ENCODE data around the gene TTI1. TPM values are rescaled to one million over a fixed set of nuclear protein-coding genes. Genes with fewer than 3 reads are reported as not detected.

Gene TTI1
- total and polyA plus RNA-seq, 9 of the 15 experiments (the other 6 are each of a cell fraction or from before 2014, with no cell fraction given) = 9.8 to 55.1 (median 39.4) TPM

DNA sequence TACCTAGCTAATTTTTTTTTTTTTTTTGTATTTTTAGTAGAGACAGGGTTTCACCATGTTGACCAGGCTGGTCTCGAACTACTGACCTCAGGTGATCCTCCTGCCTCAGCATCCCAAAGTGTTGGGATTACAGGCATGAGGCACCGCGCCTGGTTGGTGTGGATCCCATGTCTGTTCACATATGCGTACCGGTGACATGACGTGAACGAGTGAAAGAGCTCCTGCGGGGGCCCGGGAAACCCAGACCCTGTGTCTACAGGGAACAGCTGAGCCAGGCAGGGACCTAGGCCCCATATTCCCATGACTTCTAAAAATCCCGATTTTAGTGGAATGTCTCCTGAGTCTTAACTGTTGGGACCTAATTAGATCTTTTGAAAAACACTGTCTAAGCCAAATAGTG lies 97.2 kb downstream of the TTI1 start:
- no TSS peak for BruUV-seq (replicated peaks)
- Histone ChIP-seq H3K36me3 (ENCODE audit: control insufficient read depth, insufficient read depth, low read length) (no peaks in the 10 kb centered on the region), H3K9me3 (replicated peaks; ENCODE audit: control insufficient read depth, insufficient read depth, low read depth, low read length) (no peaks in the 10 kb centered on the region), H3K4me3 (no peak overlapping the region), H3K4me2 (ENCODE audit: insufficient read depth, low read length) (no peak overlapping the region), H3K27me3 (ENCODE audit: control insufficient read depth in 2 of 2, insufficient read depth in 2 of 2, low read length in 2 of 2) (peaks cover 35 to 82% of the 10 kb centered on the region in 2 experiments), H2AFZ (ENCODE audit: low read depth, low read length) (no peak overlapping the region), H3K9me1 (ENCODE audit: control insufficient read depth, insufficient read depth, low read length) (no peaks in the 10 kb centered on the region), H3K4me1 (replicated peaks in 1 of 2; ENCODE audit: control insufficient read depth in 2 of 2, insufficient read depth in 2 of 2, low read length in 2 of 2) (peaks cover 2 to 12% of the 10 kb centered on the region in 2 experiments; a peak in 3 of 5 replicates), H4K20me1 (replicated peaks; ENCODE audit: control insufficient read depth, insufficient read depth, low read length) (no peaks in the 10 kb centered on the region), H3K27ac (ENCODE audit: extremely low read depth, low read depth, low read length) (no peak overlapping the region), H3K9ac (ENCODE audit: insufficient read depth in 1 of 2, low read depth in 2 of 2, low read length in 2 of 2) (no peak overlapping the region), H3K79me2 (ENCODE audit: control insufficient read depth, insufficient read depth, low read length) (no peaks in the 10 kb centered on the region)
- in situ Hi-C loops (cut with MboI) = no loop called here
- ATAC-seq (no peak), FAIRE-seq (no peak), DNase-seq (ENCODE audit: extremely low read depth in 1 of 4, low spot score in 3 of 4) (no peak)
- ChIA-PET CTCF (ENCODE audit: low intra/inter-chr PET ratio) (no interaction called here), POLR2A (interaction anchor here (0.6 kb wide), 1 partner anchor 11 kb away, joined by 3 read pairs; no protein-coding TSS in a partner anchor)
- TF ChIP-seq SP1 (CRISPR knock-in tag; IDR thresholded peaks at IDR 0.05) (no peak), ZNF197 (CRISPR knock-in tag; IDR thresholded peaks at IDR 0.05; ENCODE audit: low read depth) (no peak), MCM3 (IDR thresholded peaks at IDR 0.05) (no peak), SREBF2 (CRISPR knock-in tag; IDR thresholded peaks at IDR 0.05) (no peak)
- TF ChIP-seq, protein P1, sequence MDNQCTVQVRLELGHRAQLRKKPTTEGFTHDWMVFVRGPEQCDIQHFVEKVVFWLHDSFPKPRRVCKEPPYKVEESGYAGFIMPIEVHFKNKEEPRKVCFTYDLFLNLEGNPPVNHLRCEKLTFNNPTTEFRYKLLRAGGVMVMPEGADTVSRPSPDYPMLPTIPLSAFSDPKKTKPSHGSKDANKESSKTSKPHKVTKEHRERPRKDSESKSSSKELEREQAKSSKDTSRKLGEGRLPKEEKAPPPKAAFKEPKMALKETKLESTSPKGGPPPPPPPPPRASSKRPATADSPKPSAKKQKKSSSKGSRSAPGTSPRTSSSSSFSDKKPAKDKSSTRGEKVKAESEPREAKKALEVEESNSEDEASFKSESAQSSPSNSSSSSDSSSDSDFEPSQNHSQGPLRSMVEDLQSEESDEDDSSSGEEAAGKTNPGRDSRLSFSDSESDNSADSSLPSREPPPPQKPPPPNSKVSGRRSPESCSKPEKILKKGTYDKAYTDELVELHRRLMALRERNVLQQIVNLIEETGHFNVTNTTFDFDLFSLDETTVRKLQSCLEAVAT (IDR thresholded peaks at IDR 0.05) = no peak
- WGBS (ENCODE audit: insufficient coverage, low coverage, missing lambda C conversion rate) = 0% methylated on average over 8 of the region's 10 CpGs
- intact Hi-C loops (cut with micrococcal nuclease) = no loop called here

GRCh38 chr20:37935435-37935834 lies 97.8 kb downstream of the TTI1 start:
- FAIRE-seq = no peak
- 0% methylated on average over 7 of the region's 7 CpGs for WGBS (ENCODE audit: insufficient coverage, low coverage, missing lambda C conversion rate)
- BruUV-seq (replicated peaks) = no TSS peak

More at GRCh38 chr20:37935435-37935834, 97.8 kb downstream of the TTI1 start:
- H4K20me1 ChIP-seq (replicated peaks; ENCODE audit: control insufficient read depth, insufficient read depth, low read length) = no peaks in the 10 kb centered on the region
- ATAC-seq (no peak), DNase-seq (ENCODE audit: extremely low read depth in 1 of 4, low spot score in 3 of 4) (no peak)
- H3K4me1 ChIP-seq (replicated peaks in 1 of 2; ENCODE audit: control insufficient read depth in 2 of 2, insufficient read depth in 2 of 2, low read length in 2 of 2) = peaks cover 0 to 12% of the 10 kb centered on the region in 2 experiments; a peak in 1 of 5 replicates
- peaks cover 41 to 88% of the 10 kb centered on the region in 2 experiments for H3K27me3 ChIP-seq (ENCODE audit: control insufficient read depth in 2 of 2, insufficient read depth in 2 of 2, low read length in 2 of 2)
- POLR2A ChIA-PET = no interaction called here
- no peak overlapping the region for H2AFZ ChIP-seq (ENCODE audit: low read depth, low read length)
- intact Hi-C loops (cut with micrococcal nuclease) (no loop called here), in situ Hi-C loops (cut with MboI) (no loop called here)
- H3K27ac ChIP-seq (ENCODE audit: extremely low read depth, low read depth, low read length) = no peak overlapping the region
- H3K4me3 ChIP-seq = no peak overlapping the region
- no peaks in the 10 kb centered on the region for H3K79me2 ChIP-seq (ENCODE audit: control insufficient read depth, insufficient read depth, low read length)
- no peak overlapping the region for H3K4me2 ChIP-seq (ENCODE audit: insufficient read depth, low read length)
- H3K36me3 ChIP-seq (ENCODE audit: control insufficient read depth, insufficient read depth, low read length) = no peaks in the 10 kb centered on the region
- CTCF ChIA-PET (ENCODE audit: low intra/inter-chr PET ratio) = no interaction called here
- H3K9me3 ChIP-seq (replicated peaks; ENCODE audit: control insufficient read depth, insufficient read depth, low read depth, low read length) = no peaks in the 10 kb centered on the region
- H3K9me1 ChIP-seq (ENCODE audit: control insufficient read depth, insufficient read depth, low read length) = peaks cover 3% of the 10 kb centered on the region
- no peak overlapping the region for H3K9ac ChIP-seq (ENCODE audit: insufficient read depth in 1 of 2, low read depth in 2 of 2, low read length in 2 of 2)
- TF ChIP-seq BCLAF1 (IDR thresholded peaks at IDR 0.05; ENCODE audit: borderline replicate concordance in 1 of 2, control insufficient read depth in 1 of 2, low read depth in 2 of 2, low read length in 1 of 2) (no peak), E2F3 (CRISPR knock-in tag; IDR thresholded peaks at IDR 0.05) (no peak), ATF1 (CRISPR knock-in tag; IDR thresholded peaks at IDR 0.05) (no peak), ATF1 (tag; IDR thresholded peaks at IDR 0.05) (no peak)
- TF ChIP-seq, protein P2, sequence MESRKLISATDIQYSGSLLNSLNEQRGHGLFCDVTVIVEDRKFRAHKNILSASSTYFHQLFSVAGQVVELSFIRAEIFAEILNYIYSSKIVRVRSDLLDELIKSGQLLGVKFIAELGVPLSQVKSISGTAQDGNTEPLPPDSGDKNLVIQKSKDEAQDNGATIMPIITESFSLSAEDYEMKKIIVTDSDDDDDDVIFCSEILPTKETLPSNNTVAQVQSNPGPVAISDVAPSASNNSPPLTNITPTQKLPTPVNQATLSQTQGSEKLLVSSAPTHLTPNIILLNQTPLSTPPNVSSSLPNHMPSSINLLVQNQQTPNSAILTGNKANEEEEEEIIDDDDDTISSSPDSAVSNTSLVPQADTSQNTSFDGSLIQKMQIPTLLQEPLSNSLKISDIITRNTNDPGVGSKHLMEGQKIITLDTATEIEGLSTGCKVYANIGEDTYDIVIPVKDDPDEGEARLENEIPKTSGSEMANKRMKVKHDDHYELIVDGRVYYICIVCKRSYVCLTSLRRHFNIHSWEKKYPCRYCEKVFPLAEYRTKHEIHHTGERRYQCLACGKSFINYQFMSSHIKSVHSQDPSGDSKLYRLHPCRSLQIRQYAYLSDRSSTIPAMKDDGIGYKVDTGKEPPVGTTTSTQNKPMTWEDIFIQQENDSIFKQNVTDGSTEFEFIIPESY (CRISPR knock-in tag; IDR thresholded peaks at IDR 0.05) = no peak
